ENCODE data around the gene HS1BP3.

Gene HS1BP3

DNA sequence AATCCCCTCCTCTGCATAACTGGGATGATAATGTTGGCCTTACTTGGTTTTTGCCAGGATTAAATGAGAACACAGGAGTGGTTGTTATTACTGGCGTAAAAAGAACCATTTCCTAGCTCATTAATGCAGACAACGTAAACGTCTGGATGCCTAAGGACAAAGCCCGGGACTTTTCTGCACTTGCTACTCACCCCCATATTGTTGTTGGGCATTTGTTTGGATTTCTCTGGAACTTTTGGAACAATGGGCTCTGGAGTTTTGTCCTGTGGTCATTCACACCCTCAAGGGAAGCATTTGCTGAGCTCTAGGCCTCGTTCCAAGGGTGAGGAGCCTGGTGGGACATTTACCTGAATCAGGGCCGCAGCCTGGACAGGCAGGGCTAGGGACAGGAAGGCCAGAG is 76.0 kb downstream of the HS1BP3 start:
- Histone ChIP-seq H3K36me3 (ENCODE audit: control insufficient read depth, insufficient read depth, low read length) (no peaks in the 10 kb centered on the region), H3K9ac (ENCODE audit: low read length) (no peak overlapping the region), H3K4me3 (ENCODE audit: low read length) (no peak overlapping the region), H3K27me3 (ENCODE audit: control insufficient read depth, insufficient read depth, low read length) (no peaks in the 10 kb centered on the region), H3K4me1 (ENCODE audit: control insufficient read depth, insufficient read depth, low read length) (peaks cover 43% of the 10 kb centered on the region), H3K9me3 (ENCODE audit: control insufficient read depth, low read length) (no peaks in the 10 kb centered on the region)

DNA sequence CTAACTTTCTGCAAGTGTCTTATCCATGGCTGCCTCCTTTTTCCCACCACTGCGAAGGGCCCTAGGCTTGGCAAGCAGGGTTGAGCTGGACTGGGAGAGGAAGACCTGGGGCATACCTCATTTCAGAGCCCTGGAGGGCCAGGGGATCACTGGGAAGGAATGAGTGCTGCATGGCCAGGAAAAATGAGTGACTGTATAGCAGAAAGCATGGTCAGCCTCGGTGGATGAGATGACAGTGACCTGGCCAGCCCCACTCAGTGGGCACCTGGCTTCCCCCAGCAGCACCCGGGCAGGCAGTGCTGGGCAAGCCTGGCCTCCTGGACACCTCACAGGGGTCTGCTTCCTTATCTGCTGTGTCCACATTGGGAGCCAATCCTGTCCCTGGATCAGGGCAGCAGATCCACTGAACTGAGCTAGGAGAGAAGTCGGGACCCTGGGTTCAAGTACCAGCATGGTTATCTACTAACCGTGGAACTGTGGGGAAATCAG is 76.4 kb downstream of the HS1BP3 start:
- no peaks in the 10 kb centered on the region for H3K36me3 ChIP-seq (ENCODE audit: control insufficient read depth, insufficient read depth, low read length)
- no peak overlapping the region for H3K9ac ChIP-seq (ENCODE audit: low read length)
- H3K4me3 ChIP-seq (ENCODE audit: low read length) = no peak overlapping the region
- H3K27me3 ChIP-seq (ENCODE audit: control insufficient read depth, insufficient read depth, low read length) = no peaks in the 10 kb centered on the region
- H3K9me3 ChIP-seq (ENCODE audit: control insufficient read depth, low read length) = no peaks in the 10 kb centered on the region
- peaks cover 39% of the 10 kb centered on the region for H3K4me1 ChIP-seq (ENCODE audit: control insufficient read depth, insufficient read depth, low read length)

DNA sequence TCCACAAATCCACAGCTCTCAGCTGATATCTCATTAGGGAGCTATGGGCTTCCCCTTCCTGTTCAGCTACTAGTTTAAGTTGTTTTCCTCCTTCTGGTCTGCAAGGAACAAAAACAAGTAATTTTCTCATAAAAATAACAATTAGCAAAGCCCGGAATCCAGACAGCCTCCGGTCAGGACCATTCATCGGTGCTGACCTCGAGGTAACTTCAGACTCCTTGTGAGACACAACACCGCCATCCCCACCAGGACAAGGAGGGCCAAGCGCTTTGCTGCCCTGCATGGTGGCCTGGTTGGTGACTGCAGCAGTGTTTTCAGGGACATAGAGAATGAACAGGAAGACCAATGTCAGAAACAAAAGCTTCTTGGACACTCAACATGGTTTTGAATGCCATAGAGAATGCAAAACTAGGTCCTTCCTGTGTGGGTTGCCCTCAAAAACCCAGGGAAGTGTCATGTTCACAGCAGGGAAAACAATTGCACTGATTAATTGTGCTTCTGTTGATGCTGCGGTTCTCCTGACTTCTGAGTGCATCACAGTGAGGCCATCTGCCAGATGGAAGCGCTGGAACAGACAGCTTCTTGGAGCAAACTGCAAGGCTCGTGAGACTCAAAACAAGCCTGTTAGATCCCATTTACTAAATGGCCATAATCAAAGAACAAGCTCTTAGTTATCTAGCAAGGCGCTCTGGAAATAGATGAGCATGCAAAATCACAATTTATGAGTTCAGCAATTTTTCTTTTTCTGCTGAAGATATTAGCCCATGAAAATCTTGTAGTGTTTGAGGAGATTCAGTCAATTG is 77.1 kb downstream of the HS1BP3 start:
- H3K9ac ChIP-seq (ENCODE audit: low read length) = no peak overlapping the region
- peaks cover 32% of the 10 kb centered on the region for H3K4me1 ChIP-seq (ENCODE audit: control insufficient read depth, insufficient read depth, low read length)
- no peaks in the 10 kb centered on the region for H3K36me3 ChIP-seq (ENCODE audit: control insufficient read depth, insufficient read depth, low read length)
- no peaks in the 10 kb centered on the region for H3K9me3 ChIP-seq (ENCODE audit: control insufficient read depth, low read length)
- H3K4me3 ChIP-seq (ENCODE audit: low read length) = no peak overlapping the region
- no peaks in the 10 kb centered on the region for H3K27me3 ChIP-seq (ENCODE audit: control insufficient read depth, insufficient read depth, low read length)

DNA sequence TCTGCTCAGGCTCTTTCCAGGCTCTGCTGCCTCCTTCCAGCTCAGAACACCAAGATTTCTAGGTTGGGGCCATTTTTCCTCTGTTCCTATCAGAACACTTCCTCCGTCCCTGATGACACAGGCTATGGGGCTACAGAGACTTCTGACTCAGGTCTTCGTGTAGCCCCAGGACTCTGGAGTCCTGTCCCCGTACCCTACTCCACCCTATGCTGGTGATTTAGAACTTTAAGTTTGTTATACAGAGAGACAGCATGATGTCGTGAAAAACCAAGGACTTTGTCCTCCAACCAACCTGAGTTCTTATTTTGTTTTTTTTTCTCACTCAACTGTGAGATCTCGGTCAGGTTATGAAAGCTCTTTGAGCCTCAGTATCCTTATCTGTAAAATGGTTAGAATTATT is 78.7 kb downstream of the HS1BP3 start:
- Histone ChIP-seq H3K27me3 (ENCODE audit: control insufficient read depth, insufficient read depth, low read length) (no peaks in the 10 kb centered on the region), H3K4me3 (ENCODE audit: low read length) (no peak overlapping the region), H3K9me3 (ENCODE audit: control insufficient read depth, low read length) (no peaks in the 10 kb centered on the region), H3K36me3 (ENCODE audit: control insufficient read depth, insufficient read depth, low read length) (no peaks in the 10 kb centered on the region), H3K9ac (ENCODE audit: low read length) (no peak overlapping the region), H3K4me1 (ENCODE audit: control insufficient read depth, insufficient read depth, low read length) (peaks cover 18% of the 10 kb centered on the region)

DNA sequence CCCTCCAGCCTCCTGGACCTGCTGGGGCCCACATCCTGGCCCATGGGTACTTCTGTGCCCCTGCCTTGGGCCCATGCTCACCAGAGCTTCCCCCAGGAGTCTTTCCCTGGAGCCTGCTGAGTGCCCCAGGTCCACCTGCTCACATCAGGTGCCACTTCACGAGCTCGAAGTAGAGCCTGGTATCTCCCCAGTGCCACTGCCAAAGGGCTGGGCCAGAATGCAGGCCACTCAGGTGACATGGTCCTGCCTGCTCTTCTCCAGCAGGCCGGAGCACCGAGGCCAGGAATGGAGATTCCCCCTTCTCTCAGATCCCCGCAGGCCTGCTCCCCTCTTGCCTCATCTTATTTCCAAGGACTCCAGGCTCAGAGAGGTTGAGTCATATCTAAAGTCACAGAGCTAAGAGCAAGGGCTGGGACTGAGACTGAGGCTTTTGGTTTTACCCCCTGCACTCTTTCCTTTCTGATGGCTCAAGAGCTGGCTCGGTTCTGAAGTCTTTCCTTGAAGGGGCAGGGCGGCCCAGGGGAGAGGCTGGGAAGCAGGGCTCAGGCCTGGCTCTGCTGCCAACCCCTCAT is 79.2 kb downstream of the HS1BP3 start:
- Histone ChIP-seq H3K9ac (ENCODE audit: low read length) (no peak overlapping the region), H3K36me3 (ENCODE audit: control insufficient read depth, insufficient read depth, low read length) (no peaks in the 10 kb centered on the region), H3K9me3 (ENCODE audit: control insufficient read depth, low read length) (no peaks in the 10 kb centered on the region), H3K27me3 (ENCODE audit: control insufficient read depth, insufficient read depth, low read length) (no peaks in the 10 kb centered on the region), H3K4me1 (ENCODE audit: control insufficient read depth, insufficient read depth, low read length) (peaks cover 13% of the 10 kb centered on the region), H3K4me3 (ENCODE audit: low read length) (no peak overlapping the region)

DNA sequence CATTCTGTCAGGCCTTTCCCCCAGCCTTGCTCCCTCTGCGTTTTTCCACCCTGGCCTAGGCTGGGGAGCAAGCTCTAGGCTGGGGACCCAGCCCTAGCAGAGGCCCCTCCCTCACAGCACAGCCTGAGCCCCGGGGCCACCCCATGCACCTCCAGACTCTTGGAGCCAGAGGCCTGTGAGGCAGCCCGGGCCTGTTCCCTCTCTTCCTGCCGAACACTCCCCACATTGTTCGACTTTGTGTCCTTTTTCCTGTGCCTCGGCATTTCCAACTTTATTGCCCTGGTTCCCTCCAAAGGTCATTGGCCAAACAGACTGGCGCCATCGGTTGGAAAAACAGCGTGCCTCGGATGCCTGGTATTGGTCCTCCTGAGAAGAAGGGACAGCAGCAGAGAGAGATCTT is 79.7 kb downstream of the HS1BP3 start:
- peaks cover 8% of the 10 kb centered on the region for H3K4me1 ChIP-seq (ENCODE audit: control insufficient read depth, insufficient read depth, low read length)
- H3K36me3 ChIP-seq (ENCODE audit: control insufficient read depth, insufficient read depth, low read length) = no peaks in the 10 kb centered on the region
- H3K9me3 ChIP-seq (ENCODE audit: control insufficient read depth, low read length) = no peaks in the 10 kb centered on the region
- H3K4me3 ChIP-seq (ENCODE audit: low read length) = no peak overlapping the region
- H3K9ac ChIP-seq (ENCODE audit: low read length) = no peak overlapping the region
- no peaks in the 10 kb centered on the region for H3K27me3 ChIP-seq (ENCODE audit: control insufficient read depth, insufficient read depth, low read length)

DNA sequence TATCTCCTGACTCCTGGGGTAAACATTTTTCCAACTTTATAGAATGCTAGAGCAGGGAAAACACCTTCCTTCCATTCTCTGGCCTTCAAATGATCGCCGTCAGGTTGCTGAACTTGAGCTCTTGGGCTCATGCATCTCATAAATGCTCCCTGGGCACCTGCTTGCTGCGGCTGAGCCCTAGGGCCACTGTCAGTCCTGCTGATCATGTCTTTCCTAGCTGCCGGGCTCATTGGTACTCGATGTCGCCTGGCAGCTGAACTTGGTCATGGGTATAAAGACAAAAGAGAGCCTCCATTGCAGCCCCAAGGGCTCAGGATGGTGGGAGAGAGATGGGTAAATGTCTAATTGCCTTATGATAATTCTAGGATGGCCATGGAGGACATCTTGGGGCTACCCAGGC is 80.6 kb downstream of the HS1BP3 start:
- peaks cover 7% of the 10 kb centered on the region for H3K4me1 ChIP-seq (ENCODE audit: control insufficient read depth, insufficient read depth, low read length)
- H3K9ac ChIP-seq (ENCODE audit: low read length) = no peak overlapping the region
- H3K4me3 ChIP-seq (ENCODE audit: low read length) = no peak overlapping the region
- no peaks in the 10 kb centered on the region for H3K27me3 ChIP-seq (ENCODE audit: control insufficient read depth, insufficient read depth, low read length)
- H3K9me3 ChIP-seq (ENCODE audit: control insufficient read depth, low read length) = no peaks in the 10 kb centered on the region
- no peaks in the 10 kb centered on the region for H3K36me3 ChIP-seq (ENCODE audit: control insufficient read depth, insufficient read depth, low read length)

DNA sequence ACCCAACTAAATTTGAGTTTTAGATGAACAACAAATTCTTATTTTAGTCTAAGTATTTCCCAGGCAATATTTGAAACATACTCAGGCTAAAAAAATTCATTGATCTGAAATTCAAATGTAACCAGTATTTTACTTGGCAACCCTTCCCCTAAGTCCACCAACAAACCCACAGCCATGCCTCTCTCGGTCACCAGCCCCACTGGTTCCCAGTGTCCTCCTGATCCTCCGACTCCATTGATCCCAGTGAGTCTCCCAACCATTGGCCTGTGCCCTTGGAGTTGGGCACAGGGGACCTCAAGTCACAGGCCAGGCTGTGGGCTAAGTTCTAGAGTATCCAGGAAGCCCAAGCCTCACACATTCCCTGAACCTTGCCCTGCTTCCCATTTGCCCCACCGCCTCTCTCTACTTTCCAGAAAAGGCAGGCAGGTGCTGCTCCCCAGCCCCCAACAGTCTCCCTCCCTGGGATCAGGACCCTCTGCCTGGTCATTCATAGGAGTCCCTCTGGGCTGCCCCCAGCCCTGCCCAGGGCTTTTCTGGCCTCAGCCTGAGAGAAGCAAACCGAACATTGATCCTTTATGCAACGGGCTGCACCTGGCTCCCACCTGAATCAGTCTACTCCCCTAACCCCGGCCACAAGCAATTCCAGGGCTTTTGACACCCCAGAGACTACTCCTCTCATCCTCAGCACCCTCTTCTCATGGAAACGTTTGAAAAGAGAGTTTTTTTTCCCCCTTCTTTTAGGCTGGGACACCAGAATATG is 81.3 kb downstream of the HS1BP3 start:
- H3K36me3 ChIP-seq (ENCODE audit: control insufficient read depth, insufficient read depth, low read length) = no peaks in the 10 kb centered on the region
- no peaks in the 10 kb centered on the region for H3K9me3 ChIP-seq (ENCODE audit: control insufficient read depth, low read length)
- no peak overlapping the region for H3K9ac ChIP-seq (ENCODE audit: low read length)
- H3K4me1 ChIP-seq (ENCODE audit: control insufficient read depth, insufficient read depth, low read length) = peaks cover 7% of the 10 kb centered on the region
- H3K4me3 ChIP-seq (ENCODE audit: low read length) = no peak overlapping the region
- no peaks in the 10 kb centered on the region for H3K27me3 ChIP-seq (ENCODE audit: control insufficient read depth, insufficient read depth, low read length)

DNA sequence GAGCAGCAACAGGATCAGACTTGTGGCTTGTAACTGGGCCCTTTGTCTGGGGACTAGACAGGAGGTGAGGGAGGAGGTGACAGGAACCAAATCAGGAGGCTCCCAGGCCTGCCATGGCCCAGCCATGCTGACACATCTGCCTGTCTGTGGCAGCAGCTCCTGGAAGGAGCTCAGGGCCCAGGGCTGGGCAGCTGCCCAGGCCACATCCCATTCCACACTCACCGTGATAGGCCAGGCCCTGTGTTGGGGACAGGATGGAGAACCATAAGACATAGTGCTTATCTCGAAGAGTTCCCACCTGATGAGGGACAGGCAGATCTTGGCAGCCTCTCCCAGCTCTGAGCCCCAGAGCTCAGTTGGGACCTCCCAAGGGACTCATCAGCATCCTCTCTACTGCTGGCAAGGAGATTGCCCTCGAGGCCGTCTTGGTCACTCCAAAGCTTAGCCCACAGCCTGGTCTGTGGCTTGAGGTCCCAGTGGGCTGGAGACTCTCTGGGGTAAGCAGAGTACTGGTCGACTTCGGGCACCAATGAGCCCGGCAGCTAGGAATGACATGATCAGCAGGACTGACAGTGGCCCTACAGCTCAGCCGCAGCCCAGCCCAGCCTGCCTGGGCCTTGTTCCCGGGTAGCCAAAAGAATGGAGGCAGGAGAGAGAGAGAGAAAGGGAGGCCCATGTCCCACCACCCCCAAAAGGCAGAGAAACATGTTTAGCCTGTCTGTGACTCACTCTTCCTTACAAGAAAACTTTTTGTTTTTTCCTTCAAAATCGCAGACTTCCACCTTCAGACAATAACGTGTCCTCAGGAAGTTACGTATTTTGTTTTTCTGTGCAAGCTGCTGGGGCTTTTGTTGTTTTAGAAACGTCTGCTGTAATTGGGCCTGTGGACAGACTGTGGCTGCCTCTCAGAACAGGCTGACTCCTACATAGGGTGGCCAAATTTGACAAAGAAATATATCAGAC is 82.1 kb downstream of the HS1BP3 start:
- no peaks in the 10 kb centered on the region for H3K36me3 ChIP-seq (ENCODE audit: control insufficient read depth, insufficient read depth, low read length)
- H3K9ac ChIP-seq (ENCODE audit: low read length) = no peak overlapping the region
- no peak overlapping the region for H3K4me3 ChIP-seq (ENCODE audit: low read length)
- peaks cover 5% of the 10 kb centered on the region for H3K4me1 ChIP-seq (ENCODE audit: control insufficient read depth, insufficient read depth, low read length)
- H3K27me3 ChIP-seq (ENCODE audit: control insufficient read depth, insufficient read depth, low read length) = no peaks in the 10 kb centered on the region
- H3K9me3 ChIP-seq (ENCODE audit: control insufficient read depth, low read length) = no peaks in the 10 kb centered on the region

DNA sequence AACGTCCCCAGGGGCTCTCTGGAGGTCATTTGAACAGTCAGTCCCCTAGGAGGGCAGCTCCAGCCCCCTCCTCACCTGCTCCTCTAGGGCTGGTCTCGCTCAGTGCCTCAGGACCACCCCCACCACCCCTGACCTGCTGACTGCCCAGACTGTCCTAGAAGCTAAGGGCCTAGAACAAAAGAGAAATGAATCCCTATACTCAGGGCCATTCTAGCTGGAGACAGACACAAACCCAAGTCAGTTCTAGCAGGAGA is 83.0 kb downstream of the HS1BP3 start:
- H3K4me1 ChIP-seq (ENCODE audit: control insufficient read depth, insufficient read depth, low read length) = peaks cover 3% of the 10 kb centered on the region
- H3K36me3 ChIP-seq (ENCODE audit: control insufficient read depth, insufficient read depth, low read length) = no peaks in the 10 kb centered on the region
- H3K27me3 ChIP-seq (ENCODE audit: control insufficient read depth, insufficient read depth, low read length) = no peaks in the 10 kb centered on the region
- H3K9me3 ChIP-seq (ENCODE audit: control insufficient read depth, low read length) = no peaks in the 10 kb centered on the region
- H3K4me3 ChIP-seq (ENCODE audit: low read length) = no peak overlapping the region
- H3K9ac ChIP-seq (ENCODE audit: low read length) = no peak overlapping the region
